Breast epithelium (tissue), 3 donors: ENCODE results near the gene LIMS4.
"Not testable (repeated sequence)": the region's sequence is repeated elsewhere in the genome, so short reads cannot be mapped to it uniquely, and the experiment has no call there.

Experiments
- POLR2A ChIP-seq: fragments of 450-650 bp; IDR thresholded peaks from one replicate; pipeline ENCODE4 v1.6.1; 2016; ENCODE audit warnings: antibody characterized with exemption, mild to moderate bottlenecking, moderate library complexity
- POLR2AphosphoS5 ChIP-seq, 3 donors: sonication (generic); formaldehyde crosslinking; IDR thresholded peaks; one replicate each; pipeline ENCODE4 v1.6.1; 2017; ENCODE audit warnings: antibody characterized with exemption in 3 of 3
- TF ChIP-seq, protein P1 (sequence below), 3 donors: fragments of 450-650 bp; IDR thresholded peaks; one replicate each; pipeline ENCODE4 v1.5.1; 2016 to 2017; ENCODE audit warnings: antibody characterized with exemption in 3 of 3, mild to moderate bottlenecking in 3 of 3, moderate library complexity in 3 of 3

DNA sequence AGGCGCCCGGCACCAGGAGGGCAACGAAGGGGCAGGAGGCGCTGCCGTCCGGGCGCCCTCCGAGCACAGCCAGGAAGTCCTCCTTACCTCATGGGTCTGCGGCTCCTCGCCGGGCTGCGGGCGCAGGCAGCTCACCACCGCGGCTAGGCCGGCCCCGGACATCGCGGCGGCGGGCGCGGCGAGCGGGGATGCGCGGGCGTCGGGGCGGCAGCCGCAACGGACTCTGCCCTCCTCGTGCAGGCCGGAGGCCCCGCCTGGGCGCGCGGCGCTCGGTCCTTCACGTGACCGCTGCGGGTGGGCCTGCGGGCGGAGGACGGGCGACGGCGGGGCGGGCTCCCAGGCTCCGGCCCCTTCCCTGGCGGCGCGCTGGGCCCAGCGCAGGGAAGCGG lies 49.0 kb downstream of the LIMS4 start:
- TF ChIP-seq POLR2AphosphoS5 (IDR thresholded peaks at IDR 0.05); POLR2A: not testable (repeated sequence)
- TF ChIP-seq, protein P1, sequence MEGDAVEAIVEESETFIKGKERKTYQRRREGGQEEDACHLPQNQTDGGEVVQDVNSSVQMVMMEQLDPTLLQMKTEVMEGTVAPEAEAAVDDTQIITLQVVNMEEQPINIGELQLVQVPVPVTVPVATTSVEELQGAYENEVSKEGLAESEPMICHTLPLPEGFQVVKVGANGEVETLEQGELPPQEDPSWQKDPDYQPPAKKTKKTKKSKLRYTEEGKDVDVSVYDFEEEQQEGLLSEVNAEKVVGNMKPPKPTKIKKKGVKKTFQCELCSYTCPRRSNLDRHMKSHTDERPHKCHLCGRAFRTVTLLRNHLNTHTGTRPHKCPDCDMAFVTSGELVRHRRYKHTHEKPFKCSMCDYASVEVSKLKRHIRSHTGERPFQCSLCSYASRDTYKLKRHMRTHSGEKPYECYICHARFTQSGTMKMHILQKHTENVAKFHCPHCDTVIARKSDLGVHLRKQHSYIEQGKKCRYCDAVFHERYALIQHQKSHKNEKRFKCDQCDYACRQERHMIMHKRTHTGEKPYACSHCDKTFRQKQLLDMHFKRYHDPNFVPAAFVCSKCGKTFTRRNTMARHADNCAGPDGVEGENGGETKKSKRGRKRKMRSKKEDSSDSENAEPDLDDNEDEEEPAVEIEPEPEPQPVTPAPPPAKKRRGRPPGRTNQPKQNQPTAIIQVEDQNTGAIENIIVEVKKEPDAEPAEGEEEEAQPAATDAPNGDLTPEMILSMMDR (IDR thresholded peaks at IDR 0.05), result not testable (repeated sequence)
